Stimulated activated CD8-positive, alpha-beta memory T cell treated with anti-CD3 and anti-CD28 coated beads, Interleukin-4, amount 100 ng/mL, for 1 hour (primary cell): Measurements from ENCODE around the gene EYA3.

Experiments
- DNase-seq, 2 donors: peaks; one replicate each; pipeline ENCODE4 v3.0.0-alpha.2; 2020; ENCODE audit warnings: low read depth in 2 of 2, low spot score in 1 of 2

Gene EYA3

GRCh38 chr1:28113242-28113572 lies 24.8 kb upstream of the EYA3 start:
- no peak for DNase-seq

GRCh38 chr1:28112388-28113241 lies 24.2 kb upstream of the EYA3 start:
- DNase-seq, result no peak

GRCh38 chr1:28111157-28111556 lies 22.7 kb upstream of the EYA3 start:
- no peak for DNase-seq

DNA sequence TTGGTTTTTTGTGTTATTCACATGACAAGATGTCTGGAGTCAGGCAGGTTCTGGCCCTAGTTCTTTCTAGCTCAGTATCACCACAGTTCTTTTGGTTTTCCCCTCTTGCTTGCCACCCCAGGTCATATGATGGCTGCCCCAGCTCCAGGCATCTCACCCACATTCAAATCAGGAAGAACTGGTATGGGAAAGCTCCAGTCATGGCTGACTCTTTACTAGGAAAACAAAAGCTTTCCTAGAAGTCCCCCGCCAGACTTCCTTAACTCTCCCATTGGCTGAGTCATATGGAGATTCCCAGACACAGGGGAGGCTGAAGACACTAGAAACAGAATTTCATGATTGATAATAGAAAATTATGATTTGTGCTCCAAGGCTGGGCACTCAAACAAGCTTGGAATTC lies 22.1 kb upstream of the EYA3 start:
- DNase-seq, result no peak

DNA sequence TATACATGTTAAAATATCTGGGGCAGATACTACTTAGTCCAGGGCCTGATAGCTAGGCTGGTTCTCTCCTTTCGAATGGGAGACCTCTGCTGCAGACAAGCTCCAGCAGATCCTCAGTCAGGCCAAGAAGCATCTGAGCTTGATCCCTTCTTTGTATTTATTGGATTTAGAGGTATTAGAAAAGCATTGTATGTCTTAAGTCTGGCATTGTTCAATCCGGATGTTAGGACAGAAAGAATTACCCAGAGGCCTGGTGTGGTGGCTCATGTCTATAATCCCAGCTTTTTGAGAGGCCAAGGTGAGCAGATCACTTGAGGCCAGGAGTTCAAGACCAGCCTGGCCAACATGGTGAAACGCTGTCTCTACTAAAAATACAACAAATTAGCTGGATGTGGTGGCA lies 21.2 kb upstream of the EYA3 start:
- DNase-seq, result no peak

DNA sequence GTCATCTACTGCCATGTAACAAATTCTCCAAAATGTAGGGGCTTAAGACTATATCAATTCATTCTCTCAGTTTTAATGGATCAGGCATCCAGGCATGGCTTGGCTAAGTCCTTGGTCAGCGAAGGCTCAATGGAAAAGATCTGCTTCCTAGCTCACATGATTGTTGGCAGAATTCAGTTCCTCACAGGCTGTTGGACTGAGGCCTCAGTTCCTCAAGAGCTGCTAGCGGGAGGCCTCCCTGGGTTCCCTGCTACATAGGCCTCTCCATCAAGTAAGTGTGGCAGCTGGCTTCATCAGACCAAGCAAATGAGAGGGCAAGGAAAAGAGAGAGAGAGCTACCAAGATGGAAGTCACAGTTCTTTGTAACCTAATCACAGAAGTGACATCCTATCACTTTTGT lies 19.6 kb upstream of the EYA3 start:
- DNase-seq, result no peak

DNA sequence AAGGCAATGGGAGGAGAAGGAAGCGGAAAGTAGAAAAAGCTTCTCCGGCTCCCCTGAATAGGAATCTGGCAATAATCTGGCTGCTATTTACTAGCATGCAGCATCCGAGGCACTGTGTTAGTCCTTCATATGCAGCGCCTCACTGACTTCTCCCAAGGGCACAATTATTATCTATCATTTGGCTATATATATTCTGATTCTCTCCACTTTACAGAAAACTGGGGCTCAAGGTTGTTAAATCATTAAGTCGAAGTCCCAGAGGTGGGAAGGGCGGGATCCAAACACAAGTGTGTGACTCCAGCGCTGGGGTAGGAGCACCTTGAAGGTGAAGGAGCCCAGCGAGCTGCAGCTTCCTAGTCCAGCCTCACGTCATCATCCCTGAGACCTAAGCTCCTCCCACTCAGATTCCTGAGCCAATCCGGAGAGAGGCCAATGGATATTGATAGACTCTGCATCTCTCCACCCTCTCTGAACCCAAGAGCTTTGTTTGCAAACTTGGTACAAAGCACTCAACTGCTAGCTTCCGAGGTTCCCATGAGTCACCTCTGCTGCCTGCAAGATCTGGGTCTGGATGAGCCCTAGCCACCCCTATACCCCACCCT lies 16.6 kb upstream of the EYA3 start:
- DNase-seq, result no peak

- no peak for DNase-seq
These were observed 13.8 kb upstream of the EYA3 start for GRCh38 chr1:28102189-28102588.

GRCh38 chr1:28099050-28099769 lies 10.8 kb upstream of the EYA3 start:
- DNase-seq, result no peak

GRCh38 chr1:28097100-28097472 lies 8.7 kb upstream of the EYA3 start:
- DNase-seq, result no peak

GRCh38 chr1:28096210-28097099 lies 8.0 kb upstream of the EYA3 start:
- no peak for DNase-seq

DNA sequence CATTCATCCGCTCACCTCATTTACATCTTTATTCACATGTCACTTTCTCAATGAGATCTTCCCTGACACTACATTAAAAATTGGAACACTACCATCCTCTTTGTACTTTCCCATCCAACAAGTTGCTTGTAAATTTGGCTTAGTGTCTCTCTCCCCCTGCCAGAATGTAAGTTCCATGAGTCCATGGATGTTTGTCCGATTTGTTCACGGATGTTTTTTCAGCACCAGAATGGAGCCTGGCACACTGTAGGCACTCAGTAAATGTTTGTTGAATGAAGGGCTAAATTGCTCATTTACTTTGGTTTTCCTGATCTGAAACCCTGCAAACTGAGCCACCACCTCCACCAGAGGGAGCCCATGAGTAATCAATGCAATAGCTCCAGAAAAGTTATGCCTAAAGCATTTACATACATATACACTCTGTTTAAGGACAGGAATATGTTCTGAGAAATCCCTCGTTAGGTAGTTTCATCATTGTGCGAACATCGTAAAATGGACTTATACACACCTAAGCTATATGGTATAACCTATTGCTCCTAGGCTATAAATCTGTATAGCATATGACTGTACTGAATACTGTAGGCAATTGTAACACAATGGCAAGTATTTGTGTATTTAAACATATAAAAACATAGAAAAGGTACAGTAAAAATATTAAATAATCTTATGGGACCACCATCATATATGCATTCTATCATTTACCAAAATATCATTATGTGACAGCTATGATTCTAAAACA lies 2.8 kb upstream of the EYA3 start:
- DNase-seq, result peak; percentile 52 to 62

- DNase-seq, result no peak
These were observed 719 bp downstream of the EYA3 start for GRCh38 chr1:28087614-28088167.

DNA sequence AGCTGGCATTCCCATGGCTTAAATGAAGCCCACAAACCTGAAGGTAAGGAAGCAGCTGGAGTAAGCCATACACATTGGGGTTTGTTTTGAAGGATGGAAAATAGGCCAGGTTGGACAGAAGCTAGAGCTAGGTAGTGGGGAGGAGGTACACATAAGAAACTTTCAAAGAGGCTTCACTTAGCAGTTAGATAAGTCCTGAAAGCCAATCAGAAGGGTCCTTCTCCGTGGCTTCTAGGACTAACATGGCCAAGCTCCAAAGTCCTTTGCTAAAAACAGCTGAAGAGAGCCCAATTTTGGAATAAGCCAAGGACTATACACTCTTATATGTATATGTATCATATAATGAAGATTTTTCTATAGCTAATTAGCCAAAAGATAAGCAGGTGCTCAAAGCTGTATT lies 1.8 kb downstream of the EYA3 start:
- DNase-seq, result no peak

GRCh38 chr1:28085129-28085528 lies 3.3 kb downstream of the EYA3 start:
- no peak for DNase-seq

- DNase-seq, result no peak
These were observed 4.5 kb downstream of the EYA3 start for GRCh38 chr1:28083876-28084275.

DNA sequence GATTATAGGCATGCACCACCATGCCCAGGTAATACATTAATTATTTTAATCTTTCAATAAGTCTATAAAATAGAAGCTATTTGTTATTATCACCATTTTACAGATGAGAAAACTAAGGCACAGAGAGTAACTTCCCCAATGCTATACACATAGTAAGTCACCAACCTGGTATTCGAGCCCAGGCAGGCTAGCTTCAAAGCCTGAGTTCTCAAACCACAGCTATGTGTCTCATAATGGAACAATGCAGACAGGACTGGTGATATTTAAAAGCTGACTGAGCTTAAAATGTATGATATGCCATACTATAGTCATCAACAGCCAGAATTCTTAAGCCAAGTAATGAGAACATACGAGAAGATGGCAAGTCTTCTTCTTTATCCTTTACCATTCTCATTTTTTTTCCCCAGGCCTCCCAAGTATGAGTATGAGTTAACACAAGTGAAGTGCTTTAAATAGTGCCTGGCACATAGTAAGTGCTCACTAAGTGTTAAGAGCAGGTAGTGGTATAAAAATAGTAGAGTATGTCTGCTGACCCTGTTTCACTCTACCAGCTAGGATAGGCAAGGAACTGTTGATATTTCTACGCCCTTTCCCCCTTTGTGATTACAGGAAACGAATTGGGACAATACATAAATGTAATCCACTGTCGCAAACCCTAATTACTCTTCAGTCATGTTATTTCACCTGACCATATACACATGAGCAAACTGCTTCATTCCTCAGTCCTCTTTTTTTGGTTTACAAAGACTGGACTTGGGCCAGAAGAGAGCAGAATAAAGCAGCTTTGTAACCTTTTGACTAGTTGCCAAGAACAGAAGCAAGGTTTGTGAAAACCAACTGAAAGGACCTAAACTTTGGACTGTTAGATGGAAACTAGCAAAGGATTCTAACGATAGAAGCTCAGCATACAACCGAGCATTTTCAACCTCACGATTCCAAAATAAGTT lies 9.5 kb downstream of the EYA3 start:
- DNase-seq, result no peak

DNA sequence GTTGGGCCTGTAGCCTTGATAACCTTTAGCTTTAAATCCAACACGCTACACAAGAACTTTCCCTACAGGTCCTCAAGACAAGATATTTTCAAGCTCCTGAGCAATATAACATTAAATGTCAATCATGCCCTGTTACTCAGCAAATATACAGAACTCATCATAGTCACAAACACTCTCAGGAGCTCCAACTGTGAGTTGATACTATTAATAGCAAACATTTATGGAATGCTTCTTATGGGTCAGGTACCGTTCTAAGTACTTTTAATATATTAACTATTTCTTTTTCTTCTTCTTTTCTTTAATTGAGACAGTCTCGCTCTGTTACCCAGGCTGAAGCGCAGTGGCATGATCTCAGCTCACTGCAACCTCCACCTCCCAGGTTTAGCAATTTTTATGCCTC lies 10.1 kb downstream of the EYA3 start:
- no peak for DNase-seq

GRCh38 chr1:28074892-28075511 lies 13.4 kb downstream of the EYA3 start:
- no peak for DNase-seq
